ENCODE data around the gene TBC1D22A.

- TF ChIP-seq CTCF (conservative IDR thresholded peaks at IDR 0.05; ENCODE audit: low read depth, low read length) (no peak), EZH2 (IDR thresholded peaks at IDR 0.05; ENCODE audit: low read length, unreplicated experiment) (no peak), EZH2phosphoT487 (IDR thresholded peaks at IDR 0.05; ENCODE audit: borderline replicate concordance, low read length) (no peak)
Observed at GRCh38 chr22:47000888-47001287, 238.4 kb downstream of the TBC1D22A start.

All from PC-3 (cell line).